HG03571 (cell line): ENCODE measurements around the gene HIVEP3.

Source experiments
- ATAC-seq: cut with Tn5 transposase; IDR thresholded peaks from one replicate; pipeline ENCODE4 v1.9.1; 2021; ENCODE audit not compliant: unreplicated experiment

The HIVEP3 gene

GRCh38 chr1:41875487-41875886 is 43.2 kb downstream of the HIVEP3 start:
- no peak for ATAC-seq

- ATAC-seq: no peak
These were observed 43.8 kb downstream of the HIVEP3 start for GRCh38 chr1:41874903-41875411.

DNA sequence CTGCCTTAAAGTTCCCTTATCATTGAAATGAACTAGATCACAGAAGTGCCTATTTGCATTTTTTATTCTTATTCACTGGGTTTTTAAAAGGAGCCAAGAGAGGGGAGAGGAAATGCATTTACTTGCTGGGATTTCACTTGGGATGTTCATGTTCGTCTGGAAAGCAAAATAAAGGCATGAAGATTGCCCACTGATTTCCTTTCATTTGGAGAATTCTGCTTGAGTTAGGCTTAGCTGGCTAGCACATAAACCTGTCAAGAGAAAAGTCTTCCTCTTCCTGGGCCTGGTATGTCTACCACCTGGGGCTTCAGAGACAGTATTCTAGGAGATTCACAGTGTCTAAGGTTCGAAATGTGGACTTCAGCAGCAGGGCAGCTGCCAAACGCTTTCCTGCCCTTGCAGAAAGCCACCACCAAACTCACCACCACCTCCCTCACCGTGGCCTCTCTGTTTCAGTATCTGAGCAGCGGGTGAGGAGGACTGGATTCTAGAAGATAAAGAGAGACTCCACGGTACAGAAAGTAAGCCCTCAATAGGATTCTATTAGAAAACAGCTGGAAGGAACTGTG is 44.5 kb downstream of the HIVEP3 start:
- no peak for ATAC-seq

- no peak for ATAC-seq
These were observed 46.6 kb downstream of the HIVEP3 start for GRCh38 chr1:41872074-41872473.

DNA sequence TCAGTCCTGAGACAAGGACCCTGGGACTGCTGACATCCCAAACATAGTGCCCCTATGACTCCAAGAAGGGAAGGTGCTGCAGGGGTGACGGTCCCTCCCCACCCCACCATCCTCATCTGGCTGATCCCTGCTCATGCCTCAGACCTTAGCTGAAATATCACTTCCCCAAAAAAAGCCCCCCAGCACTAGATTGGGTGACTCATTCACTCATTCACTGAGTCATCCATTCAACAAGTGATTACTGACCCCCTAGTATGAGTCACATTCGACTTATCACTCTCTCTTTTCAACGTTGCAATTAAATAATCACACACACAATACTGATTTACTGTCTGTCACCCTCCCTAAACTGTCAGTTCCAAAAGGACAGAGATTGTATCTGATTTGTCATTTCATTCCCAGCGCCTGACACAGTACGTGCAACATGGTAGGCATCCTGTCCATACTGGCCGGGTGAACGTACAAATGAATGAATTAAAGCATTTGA is 48.6 kb downstream of the HIVEP3 start:
- ATAC-seq: no peak

GRCh38 chr1:41868241-41868998 is 50.3 kb downstream of the HIVEP3 start:
- peak; percentile 55 for ATAC-seq

DNA sequence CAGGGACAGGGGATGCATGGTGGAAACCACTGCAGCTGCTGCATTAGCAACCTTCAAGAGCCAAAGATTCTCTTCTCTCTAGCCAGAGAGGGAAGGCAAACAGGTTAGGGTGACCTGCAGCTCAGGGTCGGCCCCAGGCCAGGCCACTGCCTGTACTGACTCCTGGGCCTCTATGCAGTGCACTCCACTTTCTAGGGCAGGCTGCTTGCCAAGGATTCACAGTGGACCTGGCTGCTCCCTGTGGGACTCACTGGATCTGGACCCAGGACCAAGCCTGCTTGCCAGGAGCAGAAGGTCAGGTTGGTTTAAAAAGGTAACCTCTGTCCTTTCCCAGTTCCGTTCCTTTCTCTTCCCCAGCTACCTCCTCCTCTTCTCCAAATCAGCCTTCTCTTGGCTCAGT is 52.4 kb downstream of the HIVEP3 start:
- ATAC-seq: no peak

- no peak for ATAC-seq
These were observed 54.2 kb downstream of the HIVEP3 start for GRCh38 chr1:41864471-41865040.

- ATAC-seq: no peak
These were observed 55.0 kb downstream of the HIVEP3 start for GRCh38 chr1:41863718-41864117.

DNA sequence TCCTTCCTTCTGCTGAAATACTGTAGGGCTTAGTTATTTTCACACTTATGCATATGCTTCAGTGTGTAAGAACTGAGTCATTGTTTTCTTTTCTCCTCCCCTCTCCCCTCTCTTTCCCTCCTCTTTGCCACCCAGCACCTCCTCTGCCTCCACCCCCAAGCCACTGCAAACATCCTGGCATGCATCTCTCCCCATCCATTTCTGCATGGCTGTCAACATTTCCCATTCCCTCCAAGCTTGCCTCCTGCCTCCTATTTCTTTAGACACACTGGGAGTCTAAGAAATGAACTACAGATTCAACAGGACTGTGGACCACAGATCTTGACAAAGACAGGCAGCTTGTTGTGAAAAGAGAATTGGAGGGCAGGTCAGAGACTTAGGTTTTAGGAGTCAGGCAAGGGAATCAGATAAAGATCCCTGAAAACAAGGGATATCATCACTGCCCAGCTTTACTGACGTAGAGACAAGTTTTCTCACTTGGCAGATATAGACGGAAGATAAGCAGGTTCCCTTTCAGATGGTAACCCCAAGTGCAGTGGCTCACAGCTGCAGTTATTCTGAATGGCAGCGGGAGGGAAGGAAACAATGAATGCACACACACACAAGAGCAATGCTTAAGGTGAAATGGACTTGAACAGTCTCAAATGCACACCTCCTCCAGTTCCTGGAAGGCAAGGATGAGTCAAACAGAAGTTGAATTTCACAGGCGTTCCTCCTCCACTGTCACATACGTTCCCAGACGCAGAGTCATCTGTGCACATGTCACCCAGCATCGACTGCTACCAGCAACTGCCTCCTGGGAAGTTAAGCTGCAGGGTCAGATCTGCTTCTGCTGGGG is 56.1 kb downstream of the HIVEP3 start:
- no peak for ATAC-seq

GRCh38 chr1:41861535-41862383 is 57.0 kb downstream of the HIVEP3 start:
- ATAC-seq: no peak

- ATAC-seq: no peak
These were observed 58.0 kb downstream of the HIVEP3 start for GRCh38 chr1:41860771-41861170.

- ATAC-seq: no peak
These were observed 58.5 kb downstream of the HIVEP3 start for GRCh38 chr1:41860214-41860613.

DNA sequence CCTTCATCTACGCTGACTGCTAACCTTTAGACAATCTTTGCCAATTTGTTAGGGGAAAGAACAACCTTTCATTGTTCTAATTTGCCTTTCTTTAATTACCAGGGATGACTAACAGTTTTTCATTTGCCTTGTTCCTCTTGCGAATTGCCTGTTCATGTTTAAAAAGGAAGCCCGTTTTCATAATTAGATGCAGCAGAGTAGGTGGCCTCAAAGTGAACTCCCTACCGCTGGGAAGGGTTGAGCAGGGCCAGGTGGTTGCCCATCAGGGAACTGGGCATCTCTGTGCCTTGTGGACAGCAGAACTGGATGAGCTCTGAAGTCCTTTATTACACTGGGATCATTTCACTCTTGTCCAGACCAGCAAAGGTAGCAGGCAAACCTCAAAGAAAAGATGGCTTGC is 59.0 kb downstream of the HIVEP3 start:
- no peak for ATAC-seq

- no peak for ATAC-seq
These were observed 61.8 kb downstream of the HIVEP3 start for GRCh38 chr1:41856944-41857285.

- no peak for ATAC-seq
These were observed 62.4 kb downstream of the HIVEP3 start for GRCh38 chr1:41856151-41856943.

- no peak for ATAC-seq
These were observed 63.0 kb downstream of the HIVEP3 start for GRCh38 chr1:41855713-41856112.

GRCh38 chr1:41853907-41854306 is 64.8 kb downstream of the HIVEP3 start:
- no peak for ATAC-seq

DNA sequence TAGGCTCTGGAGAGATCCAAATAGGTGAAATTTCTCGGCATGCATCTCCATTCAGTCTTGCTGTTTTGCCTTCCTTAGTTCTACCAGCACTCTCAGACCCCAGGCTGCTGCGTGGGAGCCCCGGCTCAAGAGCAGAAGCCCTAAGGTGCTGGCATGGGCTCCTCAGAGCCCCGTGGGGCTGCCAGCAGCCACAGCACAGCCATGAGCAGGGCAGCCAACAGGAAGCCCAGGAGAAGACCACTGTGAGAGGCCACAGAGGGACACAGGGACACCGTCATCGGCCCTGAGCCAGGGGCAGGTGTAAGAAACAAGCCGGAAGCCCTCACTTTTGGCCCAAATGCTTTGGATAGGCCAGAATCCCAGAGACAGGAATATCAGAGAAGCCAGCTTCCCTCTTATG is 66.6 kb downstream of the HIVEP3 start:
- no peak for ATAC-seq

DNA sequence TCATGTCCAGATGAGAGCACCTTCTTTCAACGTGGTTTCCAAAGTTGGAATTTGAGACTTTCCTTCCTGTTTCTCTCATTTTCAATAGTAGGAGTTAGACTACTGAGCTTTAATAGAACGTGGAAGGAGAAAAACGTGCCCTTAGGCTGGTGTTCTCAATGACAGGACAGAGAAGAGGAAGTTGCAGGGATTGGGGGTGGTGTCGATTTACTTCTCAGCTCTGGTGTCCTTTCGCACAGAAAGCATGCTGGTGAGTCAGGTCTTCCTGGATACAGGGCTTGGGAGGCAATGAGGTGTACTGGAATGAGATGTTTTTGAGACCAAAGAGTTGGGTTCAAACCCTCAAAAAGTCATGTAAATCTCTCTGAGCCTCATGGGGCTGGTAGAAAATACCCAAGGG is 67.1 kb downstream of the HIVEP3 start:
- no peak for ATAC-seq
